ENCODE results near the gene ANKRD22.
"Not testable (repeated sequence)": the region's sequence is repeated elsewhere in the genome, so short reads cannot be mapped to it uniquely, and the experiment has no call there.

The ANKRD22 gene

DNA sequence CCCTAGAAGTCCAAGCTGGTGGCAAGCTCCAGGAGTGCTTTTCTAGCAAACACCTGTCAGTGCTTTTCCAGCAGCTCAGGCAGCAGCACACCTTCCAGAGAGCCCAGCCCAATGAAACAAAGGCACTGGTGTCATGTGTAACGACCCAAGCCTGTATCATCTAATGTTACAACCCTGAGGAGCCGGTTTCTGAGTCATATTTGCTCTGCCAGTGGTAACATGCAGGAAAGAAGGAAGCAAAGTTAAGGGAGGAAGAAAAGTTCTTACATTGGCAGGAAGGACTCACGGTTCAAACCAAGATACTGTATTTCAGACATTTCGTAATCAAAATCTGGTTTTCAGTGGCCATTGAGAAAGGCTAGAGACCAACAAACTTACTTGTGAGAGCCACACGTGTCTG, at the start of gene ANKRD22:
ANKRD22 (minus strand) TSS at position 139 of the 400 bp plus-strand sequence. CDS start 237 bp downstream, outside the sequence.
- DNase-seq = no peak

GRCh38 chr10:88899886-88900285, 48.2 kb upstream of the ANKRD22 start:
- DNase-seq = no peak

GRCh38 chr10:88898727-88899126, 47.1 kb upstream of the ANKRD22 start:
- DNase-seq = no peak

DNA sequence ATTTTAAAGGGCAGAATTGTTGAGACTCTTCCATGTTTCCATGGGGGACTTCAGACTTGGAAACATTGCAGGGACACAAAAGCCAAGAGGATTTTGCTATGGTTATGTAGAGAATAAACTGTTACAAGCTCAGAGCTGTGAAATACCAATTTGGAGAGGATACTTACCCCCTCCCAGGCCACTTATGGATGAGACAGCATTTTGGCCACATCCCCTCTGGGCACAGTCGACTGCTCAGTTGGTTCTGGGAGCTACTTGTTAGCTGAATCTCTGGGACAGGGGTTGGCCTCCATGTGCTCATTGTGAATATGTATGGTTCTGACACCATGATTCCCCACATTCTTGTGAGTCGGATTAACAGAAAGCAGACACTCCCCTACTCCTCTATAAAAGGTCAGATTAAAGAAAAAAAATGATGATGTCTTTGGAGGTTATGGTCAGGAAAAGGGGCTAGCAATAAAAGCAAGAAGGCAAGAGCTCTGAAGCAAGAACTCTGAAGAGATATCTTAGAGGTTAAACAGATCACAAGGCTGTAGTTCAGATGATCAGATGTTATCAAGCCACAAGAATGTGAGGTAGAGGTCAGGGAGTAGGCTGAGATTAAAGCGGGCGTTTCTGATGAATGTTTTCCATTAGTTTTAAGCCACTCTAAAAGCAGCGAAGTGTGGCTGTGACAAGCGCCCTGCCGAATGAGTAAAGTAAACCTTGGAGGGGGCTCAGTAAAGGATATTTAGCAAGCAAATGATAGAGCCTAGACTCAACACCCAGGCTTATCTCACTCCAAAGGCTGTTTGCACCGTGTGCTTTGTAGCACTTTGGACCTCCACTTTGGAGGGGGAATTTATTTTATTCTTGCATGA, 45.6 kb upstream of the ANKRD22 start:
- no peak for DNase-seq

- no peak for DNase-seq
Measured at GRCh38 chr10:88896372-88896993, 44.8 kb upstream of the ANKRD22 start.

DNA sequence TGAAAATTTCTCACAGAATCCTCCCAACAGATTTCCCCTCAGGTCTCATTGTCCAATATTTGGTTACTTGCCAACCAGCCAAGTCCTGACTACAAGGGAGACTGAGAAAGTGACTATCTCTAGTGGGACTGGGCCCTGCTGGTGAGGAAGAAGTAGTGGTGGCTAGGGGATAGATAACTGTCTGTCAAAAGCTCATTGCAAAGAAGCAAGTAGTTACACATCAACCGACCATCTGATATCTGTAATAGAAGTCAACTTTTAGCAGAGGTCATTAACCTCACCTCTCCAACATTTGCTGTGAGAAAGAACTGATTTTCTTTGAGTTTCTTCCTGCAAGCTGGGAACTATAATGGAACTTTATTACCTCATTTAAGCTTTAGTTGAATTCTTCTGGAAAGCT, 43.6 kb upstream of the ANKRD22 start:
- no peak for DNase-seq

DNA sequence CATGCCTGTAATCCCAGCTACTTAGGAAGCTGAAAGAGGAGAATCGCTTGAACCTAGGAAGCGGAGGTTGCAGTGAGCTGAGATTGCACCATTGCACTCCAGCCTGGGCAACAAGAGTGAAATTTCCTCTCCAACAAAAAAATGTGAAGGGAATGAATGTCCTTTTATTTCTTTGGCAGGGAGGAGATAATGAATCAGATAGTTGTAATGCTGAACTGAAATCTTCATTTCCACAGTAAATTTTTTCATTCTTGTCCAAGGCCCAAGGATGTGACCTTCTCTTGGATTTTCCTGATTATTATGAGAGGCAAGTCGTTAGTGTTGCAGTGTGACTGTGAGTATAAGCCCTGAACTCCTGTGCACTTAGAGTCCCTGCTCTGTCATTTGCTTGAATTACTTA, 42.0 kb upstream of the ANKRD22 start:
- DNase-seq = no peak

- DNase-seq = no peak
Measured at GRCh38 chr10:88892222-88892967, 40.8 kb upstream of the ANKRD22 start.

DNA sequence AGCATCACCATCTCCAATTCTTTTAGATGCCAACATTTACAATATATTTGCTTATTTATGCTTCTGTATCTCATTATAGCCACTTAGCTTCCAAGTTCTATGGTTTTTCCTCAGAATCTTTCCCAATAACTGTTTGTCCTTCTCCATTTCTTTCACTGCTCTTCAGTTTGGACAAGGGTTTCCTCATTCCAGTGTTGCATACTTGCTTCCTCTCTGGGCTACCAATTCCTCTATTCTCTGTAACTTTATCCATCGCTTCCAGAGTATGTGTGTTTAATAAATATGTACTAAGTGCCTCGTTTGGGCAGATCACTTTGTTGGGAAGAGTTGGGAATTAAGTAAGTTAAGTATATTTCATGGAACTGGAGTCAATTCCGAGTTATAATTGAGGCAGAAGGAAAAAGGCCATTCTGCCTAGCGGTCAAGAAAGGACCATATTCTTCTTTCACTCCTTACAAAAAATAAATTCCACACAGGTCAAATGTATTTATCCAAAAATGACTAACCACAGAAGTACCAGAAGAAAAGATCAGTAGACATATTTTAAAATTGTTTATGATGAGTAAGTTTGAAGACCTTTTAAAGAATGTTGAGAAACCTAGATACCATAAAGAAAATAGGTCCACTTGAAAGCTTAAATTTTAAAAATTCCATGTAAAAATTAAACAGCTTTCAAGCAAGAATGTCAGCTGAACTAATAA, 39.2 kb upstream of the ANKRD22 start:
- no peak for DNase-seq

DNA sequence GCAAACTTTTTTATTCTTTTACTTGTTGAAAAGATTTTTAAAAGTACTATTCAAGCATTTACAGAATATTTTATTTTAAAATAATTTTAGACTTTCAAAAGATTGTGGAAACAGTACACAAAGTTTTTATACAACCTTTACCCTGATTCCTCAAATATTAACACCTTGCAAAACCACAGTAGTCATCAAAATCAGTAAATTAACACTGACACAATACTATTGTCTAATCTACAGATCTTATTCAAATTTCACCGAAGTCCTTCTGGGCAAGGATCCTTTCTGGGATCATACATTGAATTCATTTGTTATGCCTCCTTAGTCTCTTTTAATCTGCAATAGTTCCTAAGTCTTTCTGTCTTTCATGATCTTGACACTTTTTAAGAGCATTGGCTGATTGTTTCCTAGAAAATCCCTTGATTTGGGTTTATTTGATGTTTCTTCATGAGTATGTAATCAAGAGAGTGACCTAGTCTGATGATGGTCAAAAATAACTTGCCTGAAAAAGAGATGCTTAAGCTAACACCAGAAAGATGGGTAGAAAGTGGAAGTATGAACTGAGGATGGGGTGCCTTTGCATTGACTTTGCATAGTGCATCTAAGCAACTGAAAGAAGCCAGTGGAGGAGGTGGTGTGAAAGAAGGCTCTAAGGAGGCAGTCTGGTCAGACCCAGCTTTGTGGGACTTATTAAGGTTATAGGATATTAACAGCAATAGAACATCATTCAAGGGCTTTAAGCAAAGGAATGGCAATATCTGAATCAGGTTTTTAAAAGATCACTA, 38.1 kb upstream of the ANKRD22 start:
- no peak for DNase-seq

DNA sequence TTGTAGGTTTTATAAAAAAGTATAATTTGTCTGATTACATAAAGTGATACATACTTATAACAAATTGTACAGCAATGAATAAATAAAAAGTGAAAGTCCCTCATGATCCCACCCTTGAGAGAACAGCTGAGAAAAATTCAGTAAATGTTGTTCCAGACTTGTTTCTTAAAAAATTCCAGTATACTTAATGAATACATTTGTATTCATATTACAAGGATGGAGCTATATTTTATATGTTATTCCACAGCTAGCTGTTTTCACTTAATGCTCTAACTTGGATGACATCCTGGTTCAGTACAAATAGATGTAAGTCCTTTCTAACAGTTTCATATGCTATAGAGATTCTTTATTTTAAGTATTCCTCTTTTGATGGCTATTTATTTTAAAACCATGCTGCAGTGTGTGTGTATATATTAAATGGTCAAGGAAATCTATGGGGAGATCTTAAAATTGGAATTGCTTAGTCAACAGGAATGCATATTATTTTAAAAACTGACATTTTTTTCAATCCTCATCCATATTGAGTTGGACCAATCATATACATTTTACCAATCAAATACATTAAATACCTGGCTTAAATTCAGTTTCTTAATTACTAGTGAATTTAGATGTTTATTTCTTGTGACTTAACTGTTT, 37.3 kb upstream of the ANKRD22 start:
- DNase-seq = no peak

DNA sequence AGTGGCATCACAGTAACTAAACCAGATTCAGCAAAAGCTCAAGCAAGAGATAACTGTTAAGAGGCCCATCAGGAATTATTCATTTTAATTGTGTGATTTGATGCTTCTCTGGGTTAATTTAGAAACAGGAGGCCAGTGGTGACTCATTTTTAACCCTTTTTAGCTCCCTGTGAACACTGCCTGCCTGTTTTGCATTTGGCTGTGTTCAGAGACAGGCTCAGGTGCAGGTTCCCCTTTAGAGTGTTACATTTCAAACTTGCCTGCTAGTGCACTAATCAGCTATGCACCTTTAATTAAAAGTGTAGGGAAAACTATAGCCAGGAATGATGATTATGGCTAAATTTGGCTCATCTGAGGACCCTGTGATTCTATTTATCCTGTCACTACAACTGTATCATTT, 34.9 kb upstream of the ANKRD22 start:
- no peak for DNase-seq

GRCh38 chr10:88883448-88883809, 31.8 kb upstream of the ANKRD22 start:
- DNase-seq = no peak

GRCh38 chr10:88882646-88883447, 31.2 kb upstream of the ANKRD22 start:
- not testable (repeated sequence) for DNase-seq

- no peak for DNase-seq
Measured at GRCh38 chr10:88881922-88882645, 30.4 kb upstream of the ANKRD22 start.

DNA sequence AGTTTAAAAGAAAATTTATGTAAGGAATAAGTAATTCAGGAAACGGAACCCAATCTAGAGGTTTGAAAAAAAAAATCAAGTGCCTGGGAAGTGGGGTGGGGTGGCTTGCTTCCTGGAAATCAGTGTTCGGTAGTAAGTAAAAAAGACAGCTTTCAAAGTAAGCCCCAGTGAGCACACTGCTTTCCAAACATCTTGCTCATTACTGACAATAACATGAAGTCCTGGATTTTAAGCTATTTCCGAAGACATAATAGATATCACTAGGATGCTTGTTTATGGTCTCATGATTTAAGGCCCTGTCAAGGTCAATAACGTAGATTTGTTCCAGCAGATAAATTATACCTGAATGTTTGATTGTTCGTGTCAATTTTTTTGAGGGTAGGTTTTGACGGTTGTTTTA, 29.7 kb upstream of the ANKRD22 start:
- DNase-seq = no peak

DNA sequence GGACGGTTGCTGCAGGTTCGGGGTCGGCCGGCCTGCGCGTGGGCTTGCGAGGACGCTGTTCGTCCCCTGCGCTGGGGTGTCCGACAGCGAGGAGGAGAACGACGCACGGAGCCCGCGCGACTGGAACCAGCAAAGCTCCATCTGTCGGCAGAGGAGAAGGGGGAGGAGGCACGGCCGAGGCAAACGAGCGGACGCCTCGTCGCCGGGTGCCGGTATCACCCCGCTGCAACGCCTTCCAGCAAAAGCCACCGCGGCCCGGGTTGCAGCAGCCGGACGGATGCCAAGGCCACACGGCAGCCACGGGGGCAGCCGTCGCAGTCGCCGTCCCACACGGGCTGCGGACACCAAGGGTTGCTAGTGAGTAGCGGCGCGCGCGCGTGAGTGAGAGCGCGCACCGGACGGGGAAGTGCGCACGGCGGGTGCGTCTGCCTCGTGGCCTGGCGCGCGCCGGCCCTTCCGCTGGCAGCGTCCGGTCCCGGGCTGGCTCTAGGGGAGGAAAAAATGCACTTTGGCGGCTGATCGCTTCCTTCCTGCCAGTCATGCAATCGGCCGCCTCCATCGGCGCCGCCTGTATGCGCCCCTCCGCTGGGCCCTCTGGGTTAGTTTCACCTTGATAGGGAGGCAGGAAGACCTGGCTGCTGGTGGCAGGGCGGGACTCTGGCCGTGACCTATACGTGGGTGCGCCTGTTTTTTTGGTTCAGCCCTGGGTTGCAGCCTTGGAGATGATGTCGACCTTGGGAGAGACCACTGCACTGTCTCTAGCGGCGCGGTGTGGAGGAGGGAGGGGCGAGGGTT, 28.8 kb upstream of the ANKRD22 start:
- DNase-seq = peak; percentile 49

DNA sequence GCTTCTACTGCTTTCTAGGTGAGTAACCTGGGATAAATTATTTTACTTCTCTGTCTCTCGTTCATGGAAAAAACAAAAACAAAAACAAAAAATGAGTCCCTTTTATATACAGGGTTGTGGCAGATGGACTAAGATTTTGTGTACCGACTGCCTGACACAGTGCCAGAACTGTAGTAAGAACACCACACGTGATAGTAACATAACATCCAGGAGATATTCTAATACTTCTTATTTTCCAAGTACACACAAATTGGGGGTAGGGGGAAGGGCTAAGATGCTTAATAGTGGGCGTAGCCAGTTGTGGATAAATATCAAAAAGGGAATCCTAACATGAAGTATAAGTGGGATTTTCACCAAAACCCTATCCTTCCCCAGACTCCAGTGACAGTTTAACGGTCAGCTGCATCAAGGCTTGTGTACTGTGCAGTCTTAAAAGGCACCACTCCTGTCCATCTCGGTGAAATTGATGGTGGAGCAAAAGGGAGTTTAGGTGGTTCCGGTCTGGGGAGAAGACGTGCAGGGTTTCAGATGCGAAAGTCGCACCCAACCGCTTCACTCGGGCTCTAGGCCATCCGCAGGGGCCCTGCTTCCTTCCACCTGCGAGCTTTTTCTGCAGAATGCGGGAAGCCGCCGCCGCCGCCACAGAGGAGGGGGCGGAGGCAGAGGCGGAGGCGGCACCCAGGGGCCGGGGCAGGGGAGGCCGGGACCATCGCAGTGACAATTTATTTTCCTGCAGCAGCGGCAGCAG, 28.1 kb upstream of the ANKRD22 start, which contains the start of gene STAMBPL1:
STAMBPL1 (plus strand) TSS at position 712 of the 748 bp plus-strand sequence. CDS start 21,464 bp downstream, outside the sequence.
- peak; percentile 29 for DNase-seq
